Parathyroid adenoma (tissue), 2 donors: ENCODE measurements around the gene ACOT12.

ENCODE experiments used
- H2AFZ ChIP-seq: fragments of 300-600 bp; sonication (generic); one replicate; pipeline ENCODE4 v1.7.0; 2017; ENCODE audit warnings: antibody characterized with exemption, mild to moderate bottlenecking
- H3K27ac ChIP-seq: fragments of 300-600 bp; sonication (generic); one replicate; pipeline ENCODE4 v1.7.0; 2017
- H3K27me3 ChIP-seq: fragments of 300-600 bp; sonication (generic); one replicate; pipeline ENCODE4 v1.7.0; 2017; ENCODE audit warnings: low read length; ENCODE audit not compliant: control insufficient read depth, insufficient read depth
- H3K36me3 ChIP-seq: fragments of 300-600 bp; sonication (generic); one replicate; pipeline ENCODE4 v1.7.0; 2017; ENCODE audit warnings: low read length; ENCODE audit not compliant: control insufficient read depth, insufficient read depth
- H3K4me1 ChIP-seq: fragments of 300-600 bp; sonication (generic); one replicate; pipeline ENCODE4 v1.7.0; 2017; ENCODE audit warnings: control low read depth
- H3K4me2 ChIP-seq: fragments of 300-600 bp; sonication (generic); one replicate; pipeline ENCODE4 v1.7.0; 2017; ENCODE audit warnings: low read length
- H3K4me3 ChIP-seq: fragments of 300-600 bp; sonication (generic); one replicate; pipeline ENCODE4 v1.7.0; 2017; ENCODE audit warnings: low read depth, low read length
- H3K79me2 ChIP-seq: fragments of 300-600 bp; sonication (generic); one replicate; pipeline ENCODE4 v1.7.0; 2017; ENCODE audit warnings: control low read depth
- H3K9ac ChIP-seq: fragments of 300-600 bp; sonication (generic); one replicate; pipeline ENCODE4 v1.7.0; 2017; ENCODE audit warnings: mild to moderate bottlenecking
- H3K9me3 ChIP-seq: fragments of 300-600 bp; sonication (generic); one replicate; pipeline ENCODE4 v1.7.0; 2017; ENCODE audit warnings: low read length; ENCODE audit not compliant: control insufficient read depth
- CTCF ChIP-seq: fragments of 300-600 bp; sonication (generic); IDR thresholded peaks from one replicate; pipeline ENCODE4 v1.7.0; 2017; ENCODE audit warnings: antibody characterized with exemption, mild to moderate bottlenecking
- donor health status: primary hyperparathyroidism.

The ACOT12 gene

GRCh38 chr5:81317536-81317935, 76.4 kb downstream of the ACOT12 start:
- H3K27ac ChIP-seq, result no peak overlapping the region
- no peaks in the 10 kb centered on the region for H3K36me3 ChIP-seq
- no peak overlapping the region for H3K4me3 ChIP-seq
- H3K9ac ChIP-seq, result no peak overlapping the region
- H3K9me3 ChIP-seq, result no peaks in the 10 kb centered on the region
- no peak for TF ChIP-seq CTCF
- H3K79me2 ChIP-seq, result no peaks in the 10 kb centered on the region
- H3K4me1 ChIP-seq, result no peaks in the 10 kb centered on the region
- no peaks in the 10 kb centered on the region for H3K27me3 ChIP-seq
- H2AFZ ChIP-seq, result no peak overlapping the region
- H3K4me2 ChIP-seq, result no peak overlapping the region

- Histone ChIP-seq H3K4me1 (no peaks in the 10 kb centered on the region), H3K27me3 (no peaks in the 10 kb centered on the region), H3K9ac (no peak overlapping the region), H3K79me2 (no peaks in the 10 kb centered on the region), H3K4me3 (no peak overlapping the region), H3K27ac (no peak overlapping the region), H3K9me3 (no peaks in the 10 kb centered on the region), H3K4me2 (no peak overlapping the region), H2AFZ (no peak overlapping the region), H3K36me3 (no peaks in the 10 kb centered on the region)
- no peak for TF ChIP-seq CTCF
Observed at GRCh38 chr5:81316571-81316970, 77.4 kb downstream of the ACOT12 start.

- H3K9ac ChIP-seq, result no peak overlapping the region
- H2AFZ ChIP-seq, result no peak overlapping the region
- H3K27ac ChIP-seq, result no peak overlapping the region
- H3K4me1 ChIP-seq, result no peaks in the 10 kb centered on the region
- H3K4me2 ChIP-seq, result no peak overlapping the region
- TF ChIP-seq CTCF, result no peak
- H3K36me3 ChIP-seq, result no peaks in the 10 kb centered on the region
- no peaks in the 10 kb centered on the region for H3K79me2 ChIP-seq
- H3K27me3 ChIP-seq, result no peaks in the 10 kb centered on the region
- H3K4me3 ChIP-seq, result no peak overlapping the region
- H3K9me3 ChIP-seq, result no peaks in the 10 kb centered on the region
Observed at GRCh38 chr5:81315830-81316229, 78.1 kb downstream of the ACOT12 start.

- no peak for TF ChIP-seq CTCF
- H3K4me2 ChIP-seq, result no peak overlapping the region
Observed at GRCh38 chr5:81315336-81315735, 78.6 kb downstream of the ACOT12 start.

GRCh38 chr5:81314581-81314980, 79.4 kb downstream of the ACOT12 start:
- Histone ChIP-seq H3K9me3 (no peaks in the 10 kb centered on the region), H3K27me3 (no peaks in the 10 kb centered on the region), H2AFZ (no peak overlapping the region), H3K27ac (no peak overlapping the region), H3K9ac (no peak overlapping the region), H3K4me3 (no peak overlapping the region), H3K79me2 (no peaks in the 10 kb centered on the region), H3K4me1 (no peaks in the 10 kb centered on the region), H3K4me2 (no peak overlapping the region), H3K36me3 (no peaks in the 10 kb centered on the region)
- TF ChIP-seq CTCF, result no peak

More at GRCh38 chr5:81315336-81315735, 78.6 kb downstream of the ACOT12 start:
- Histone ChIP-seq H3K27ac (no peak overlapping the region), H2AFZ (no peak overlapping the region), H3K36me3 (no peaks in the 10 kb centered on the region), H3K27me3 (no peaks in the 10 kb centered on the region), H3K4me1 (no peaks in the 10 kb centered on the region), H3K9ac (no peak overlapping the region), H3K4me3 (no peak overlapping the region), H3K9me3 (no peaks in the 10 kb centered on the region), H3K79me2 (no peaks in the 10 kb centered on the region)
